ENCODE results near the gene ZNF398.

Gene ZNF398

DNA sequence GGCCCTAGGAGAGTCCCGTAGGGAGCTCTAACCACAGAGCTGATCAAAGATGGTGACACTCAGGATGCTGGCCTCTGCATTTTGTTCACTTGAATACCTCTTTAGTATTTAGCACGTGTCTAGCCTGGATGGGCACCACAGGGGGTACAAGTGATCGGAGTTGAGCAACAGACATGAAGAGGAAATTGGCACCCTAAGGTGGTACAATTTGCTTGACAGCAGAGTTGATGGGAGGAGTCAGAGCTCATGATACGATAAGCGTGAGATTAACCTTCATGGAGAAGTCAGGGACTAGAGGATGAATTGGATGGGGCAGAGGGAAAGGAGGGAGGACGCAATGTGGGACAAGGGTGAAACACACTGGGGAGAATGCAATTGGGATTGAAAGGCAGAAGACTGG, 82.3 kb downstream of the ZNF398 start:
- no peak for DNase-seq (ENCODE audit: low read depth, low spot score)
- H3K4me3 ChIP-seq (ENCODE audit: low read depth, low read length), result no peak overlapping the region
- in situ Hi-C loops (cut with HindIII; ENCODE audit: low sequenced_read_pairs), result no loop called here
- TF ChIP-seq, protein P1, sequence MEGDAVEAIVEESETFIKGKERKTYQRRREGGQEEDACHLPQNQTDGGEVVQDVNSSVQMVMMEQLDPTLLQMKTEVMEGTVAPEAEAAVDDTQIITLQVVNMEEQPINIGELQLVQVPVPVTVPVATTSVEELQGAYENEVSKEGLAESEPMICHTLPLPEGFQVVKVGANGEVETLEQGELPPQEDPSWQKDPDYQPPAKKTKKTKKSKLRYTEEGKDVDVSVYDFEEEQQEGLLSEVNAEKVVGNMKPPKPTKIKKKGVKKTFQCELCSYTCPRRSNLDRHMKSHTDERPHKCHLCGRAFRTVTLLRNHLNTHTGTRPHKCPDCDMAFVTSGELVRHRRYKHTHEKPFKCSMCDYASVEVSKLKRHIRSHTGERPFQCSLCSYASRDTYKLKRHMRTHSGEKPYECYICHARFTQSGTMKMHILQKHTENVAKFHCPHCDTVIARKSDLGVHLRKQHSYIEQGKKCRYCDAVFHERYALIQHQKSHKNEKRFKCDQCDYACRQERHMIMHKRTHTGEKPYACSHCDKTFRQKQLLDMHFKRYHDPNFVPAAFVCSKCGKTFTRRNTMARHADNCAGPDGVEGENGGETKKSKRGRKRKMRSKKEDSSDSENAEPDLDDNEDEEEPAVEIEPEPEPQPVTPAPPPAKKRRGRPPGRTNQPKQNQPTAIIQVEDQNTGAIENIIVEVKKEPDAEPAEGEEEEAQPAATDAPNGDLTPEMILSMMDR (IDR thresholded peaks at IDR 0.05; ENCODE audit: low read depth, low read length), result no peak

DNA sequence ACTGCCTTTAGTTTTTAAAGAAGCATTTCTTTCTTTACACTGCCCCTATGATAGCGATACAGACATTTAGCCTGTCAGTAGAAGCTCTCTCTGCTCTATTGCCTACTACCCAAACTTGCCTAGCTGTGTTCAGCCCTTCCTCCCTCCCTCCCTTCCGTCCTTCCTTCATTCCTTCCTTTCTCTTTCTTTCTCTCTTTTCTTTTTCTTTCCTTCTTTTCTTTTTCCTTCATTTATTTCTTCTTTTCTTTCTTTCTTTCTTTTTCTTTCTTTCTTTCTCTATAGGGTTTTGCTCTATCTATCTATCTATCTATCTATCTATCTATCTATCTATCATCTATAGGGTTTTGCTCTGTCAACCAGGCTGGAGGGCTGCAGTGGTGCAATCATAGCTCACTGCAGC, 85.1 kb downstream of the ZNF398 start:
- in situ Hi-C loops (cut with HindIII; ENCODE audit: low sequenced_read_pairs), result no loop called here
- TF ChIP-seq, protein P1 (IDR thresholded peaks at IDR 0.05; ENCODE audit: low read depth, low read length), result no peak
- H3K4me3 ChIP-seq (ENCODE audit: low read depth, low read length), result no peak overlapping the region
- no peak for DNase-seq (ENCODE audit: low read depth, low spot score)
